ENCODE measurements around the gene USP54.

USP54 gene

DNA sequence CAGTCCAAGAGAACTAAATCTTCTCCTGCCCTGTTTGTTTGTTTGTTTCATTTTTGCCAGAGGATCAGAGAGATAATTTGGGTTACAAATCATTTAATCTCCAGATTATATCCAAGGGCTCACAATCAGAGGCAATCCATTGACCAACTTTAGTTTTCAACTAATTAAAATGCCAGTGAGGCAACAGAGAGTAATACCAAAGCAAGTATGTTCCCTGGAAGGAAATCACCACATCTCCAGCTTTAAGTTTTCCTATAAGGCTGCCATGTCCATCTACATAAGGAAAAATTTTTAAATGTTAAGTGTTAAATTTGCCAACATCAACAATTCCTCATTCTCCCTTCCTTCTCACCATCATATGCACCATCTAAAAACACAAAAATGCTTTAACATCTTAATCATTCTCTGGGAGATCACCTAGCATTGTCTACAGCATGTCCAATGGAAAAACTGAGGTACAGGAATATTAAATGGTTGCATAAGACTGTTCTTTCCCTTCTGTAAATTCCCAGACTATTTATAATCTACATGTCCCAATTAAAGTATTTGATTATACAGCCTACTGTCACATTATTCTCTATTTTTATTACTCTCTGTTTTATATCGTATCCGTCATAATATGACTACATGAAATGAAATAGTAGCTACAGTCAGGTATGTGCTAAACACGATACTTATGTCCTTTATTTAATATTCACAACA is 14.1 kb downstream of the USP54 start:
- no peak for TF ChIP-seq POLR2AphosphoS5 (IDR thresholded peaks at IDR 0.05; ENCODE audit: low read depth, low read length)

DNA sequence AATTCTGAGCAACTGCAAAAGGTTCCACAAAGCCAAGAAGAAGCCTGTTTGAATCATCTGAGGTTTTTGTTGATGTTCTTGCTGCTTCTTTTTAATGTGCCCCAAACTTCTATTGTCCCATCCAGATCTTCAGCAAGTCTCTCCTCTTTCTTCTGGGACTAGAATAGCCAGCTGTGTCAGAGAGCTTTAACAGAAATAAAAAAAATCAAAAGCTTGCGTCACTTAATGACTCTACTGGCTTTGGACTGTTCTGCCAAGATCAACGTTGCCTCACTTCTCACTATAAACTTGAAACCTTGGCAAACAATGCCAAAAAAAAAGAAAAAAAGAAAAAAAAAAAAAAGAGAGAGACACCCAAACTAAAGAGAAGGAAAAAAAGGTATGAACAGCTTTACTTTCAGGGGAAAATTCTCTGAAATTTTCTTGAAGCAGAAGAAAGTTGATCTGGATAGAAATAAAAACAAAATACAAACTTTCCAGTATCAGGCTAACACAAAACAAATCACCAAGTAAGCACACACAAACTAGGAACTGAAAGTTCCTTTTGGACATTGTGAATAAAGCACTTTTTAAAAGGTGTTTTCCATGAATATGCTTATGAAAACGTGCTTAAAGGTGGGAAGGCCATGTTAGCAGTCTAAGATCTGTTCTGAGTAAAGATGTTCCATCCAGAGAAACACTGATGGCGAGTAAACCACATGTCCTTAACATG is 14.8 kb downstream of the USP54 start:
- TF ChIP-seq, protein P1, sequence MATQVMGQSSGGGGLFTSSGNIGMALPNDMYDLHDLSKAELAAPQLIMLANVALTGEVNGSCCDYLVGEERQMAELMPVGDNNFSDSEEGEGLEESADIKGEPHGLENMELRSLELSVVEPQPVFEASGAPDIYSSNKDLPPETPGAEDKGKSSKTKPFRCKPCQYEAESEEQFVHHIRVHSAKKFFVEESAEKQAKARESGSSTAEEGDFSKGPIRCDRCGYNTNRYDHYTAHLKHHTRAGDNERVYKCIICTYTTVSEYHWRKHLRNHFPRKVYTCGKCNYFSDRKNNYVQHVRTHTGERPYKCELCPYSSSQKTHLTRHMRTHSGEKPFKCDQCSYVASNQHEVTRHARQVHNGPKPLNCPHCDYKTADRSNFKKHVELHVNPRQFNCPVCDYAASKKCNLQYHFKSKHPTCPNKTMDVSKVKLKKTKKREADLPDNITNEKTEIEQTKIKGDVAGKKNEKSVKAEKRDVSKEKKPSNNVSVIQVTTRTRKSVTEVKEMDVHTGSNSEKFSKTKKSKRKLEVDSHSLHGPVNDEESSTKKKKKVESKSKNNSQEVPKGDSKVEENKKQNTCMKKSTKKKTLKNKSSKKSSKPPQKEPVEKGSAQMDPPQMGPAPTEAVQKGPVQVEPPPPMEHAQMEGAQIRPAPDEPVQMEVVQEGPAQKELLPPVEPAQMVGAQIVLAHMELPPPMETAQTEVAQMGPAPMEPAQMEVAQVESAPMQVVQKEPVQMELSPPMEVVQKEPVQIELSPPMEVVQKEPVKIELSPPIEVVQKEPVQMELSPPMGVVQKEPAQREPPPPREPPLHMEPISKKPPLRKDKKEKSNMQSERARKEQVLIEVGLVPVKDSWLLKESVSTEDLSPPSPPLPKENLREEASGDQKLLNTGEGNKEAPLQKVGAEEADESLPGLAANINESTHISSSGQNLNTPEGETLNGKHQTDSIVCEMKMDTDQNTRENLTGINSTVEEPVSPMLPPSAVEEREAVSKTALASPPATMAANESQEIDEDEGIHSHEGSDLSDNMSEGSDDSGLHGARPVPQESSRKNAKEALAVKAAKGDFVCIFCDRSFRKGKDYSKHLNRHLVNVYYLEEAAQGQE (IDR thresholded peaks at IDR 0.05; ENCODE audit: insufficient read depth in 1 of 2, low read depth in 2 of 2, low read length in 2 of 2): no peak
- no peak for TF ChIP-seq SIN3A (IDR thresholded peaks at IDR 0.05; ENCODE audit: borderline replicate concordance, insufficient read depth, low read length)
- TF ChIP-seq TAF1 (IDR thresholded peaks at IDR 0.05; ENCODE audit: borderline replicate concordance, insufficient read depth, low read length): no peak
- TF ChIP-seq POLR2AphosphoS5 (IDR thresholded peaks at IDR 0.05; ENCODE audit: low read depth, low read length): no peak
- TF ChIP-seq FOXP2 (optimal IDR thresholded peaks at IDR 0.05; ENCODE audit: borderline replicate concordance, extremely low read depth, extremely low read length, insufficient read depth): no peak

DNA sequence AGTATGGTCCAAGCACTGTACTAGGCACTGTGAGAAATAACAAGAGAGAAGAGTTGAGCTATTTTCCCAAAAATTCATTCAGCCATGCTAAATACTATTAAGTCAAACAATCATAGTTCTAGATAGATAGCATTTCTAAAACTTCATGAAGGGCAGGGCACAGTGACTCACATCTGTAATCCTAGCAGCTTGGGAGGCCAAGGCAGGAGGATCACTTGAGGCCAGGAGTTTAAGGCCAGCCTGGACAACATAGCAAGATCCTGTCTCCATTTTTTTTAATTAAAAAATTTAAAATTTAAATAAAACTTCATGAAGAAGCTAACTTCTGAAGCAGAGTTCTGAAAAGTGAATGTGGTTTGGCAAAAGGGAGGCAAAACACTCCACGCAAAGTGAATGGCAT is 29.9 kb downstream of the USP54 start:
- TF ChIP-seq, protein P1 (IDR thresholded peaks at IDR 0.05; ENCODE audit: insufficient read depth in 1 of 2, low read depth in 2 of 2, low read length in 2 of 2): no peak
- TF ChIP-seq SIN3A (IDR thresholded peaks at IDR 0.05; ENCODE audit: borderline replicate concordance, insufficient read depth, low read length) (no peak), POLR2AphosphoS5 (IDR thresholded peaks at IDR 0.05; ENCODE audit: low read depth, low read length) (no peak), TAF1 (IDR thresholded peaks at IDR 0.05; ENCODE audit: borderline replicate concordance, insufficient read depth, low read length) (no peak), FOXP2 (optimal IDR thresholded peaks at IDR 0.05; ENCODE audit: borderline replicate concordance, extremely low read depth, extremely low read length, insufficient read depth) (no peak)

DNA sequence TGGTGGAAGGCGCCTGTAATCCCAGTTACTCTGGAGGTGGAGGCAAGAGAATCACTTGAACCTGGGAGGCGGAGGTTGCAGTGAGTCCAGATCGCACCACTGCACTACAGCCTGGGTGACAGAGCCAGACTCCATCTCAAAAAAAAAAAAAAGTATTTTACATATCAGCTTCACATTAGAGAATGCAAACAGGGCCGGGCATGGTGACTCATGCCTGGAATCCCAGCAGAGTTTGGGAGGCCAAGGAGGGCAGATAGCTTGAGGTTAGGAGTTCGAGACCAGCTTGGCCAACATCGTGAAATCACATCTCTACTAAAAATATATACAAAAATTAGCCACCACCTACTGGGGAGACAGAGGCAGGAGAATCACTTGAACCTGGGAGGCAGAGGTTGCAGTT is 31.6 kb downstream of the USP54 start:
- TF ChIP-seq POLR2AphosphoS5 (IDR thresholded peaks at IDR 0.05; ENCODE audit: low read depth, low read length) (no peak), FOXP2 (optimal IDR thresholded peaks at IDR 0.05; ENCODE audit: borderline replicate concordance, extremely low read depth, extremely low read length, insufficient read depth) (no peak), TAF1 (IDR thresholded peaks at IDR 0.05; ENCODE audit: borderline replicate concordance, insufficient read depth, low read length) (no peak), SIN3A (IDR thresholded peaks at IDR 0.05; ENCODE audit: borderline replicate concordance, insufficient read depth, low read length) (no peak)
- TF ChIP-seq, protein P1 (IDR thresholded peaks at IDR 0.05; ENCODE audit: insufficient read depth in 1 of 2, low read depth in 2 of 2, low read length in 2 of 2): no peak

DNA sequence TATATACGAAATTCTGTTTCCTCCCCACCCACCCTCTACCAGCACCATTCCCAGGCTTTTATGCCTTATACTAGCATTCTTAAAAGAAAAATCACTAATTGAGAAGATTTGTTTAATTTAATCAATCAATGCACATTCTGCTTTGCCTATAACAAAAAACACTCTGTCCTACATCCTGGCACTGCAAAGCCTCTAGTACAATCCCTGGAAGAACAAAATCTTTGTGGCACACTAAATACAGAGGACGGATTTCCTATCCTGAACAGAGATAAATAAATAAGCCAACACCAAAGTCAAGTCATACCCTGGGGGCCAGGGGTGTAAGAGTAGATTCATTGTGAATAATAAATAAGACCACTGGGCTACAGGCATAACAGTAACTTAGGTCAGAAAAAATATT is 34.3 kb downstream of the USP54 start:
- no peak for TF ChIP-seq POLR2AphosphoS5 (IDR thresholded peaks at IDR 0.05; ENCODE audit: low read depth, low read length)
- no peak for TF ChIP-seq FOXP2 (optimal IDR thresholded peaks at IDR 0.05; ENCODE audit: borderline replicate concordance, extremely low read depth, extremely low read length, insufficient read depth)

DNA sequence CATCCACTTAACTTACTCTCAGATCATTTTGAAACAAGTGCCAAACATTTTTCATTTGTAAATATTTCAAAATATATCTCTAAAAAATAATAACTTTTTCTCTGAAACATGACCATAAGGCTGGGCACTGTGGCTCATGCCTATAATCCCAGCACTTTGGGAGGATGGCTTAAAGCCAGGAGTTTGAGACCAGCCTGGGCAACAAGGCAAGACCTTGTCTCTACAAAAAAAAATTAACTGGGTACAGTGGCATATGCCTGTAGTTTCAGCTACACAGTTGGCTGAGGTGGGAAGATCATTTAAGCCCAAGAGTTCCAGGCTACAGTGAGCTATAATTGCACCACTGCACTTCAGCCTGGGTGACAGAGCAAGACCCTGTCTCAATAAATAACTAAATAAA is 36.4 kb downstream of the USP54 start:
- TF ChIP-seq POLR2AphosphoS5 (IDR thresholded peaks at IDR 0.05; ENCODE audit: low read depth, low read length) (no peak), FOXP2 (optimal IDR thresholded peaks at IDR 0.05; ENCODE audit: borderline replicate concordance, extremely low read depth, extremely low read length, insufficient read depth) (no peak), TAF1 (IDR thresholded peaks at IDR 0.05; ENCODE audit: borderline replicate concordance, insufficient read depth, low read length) (no peak), SIN3A (IDR thresholded peaks at IDR 0.05; ENCODE audit: borderline replicate concordance, insufficient read depth, low read length) (no peak)
- TF ChIP-seq, protein P1 (IDR thresholded peaks at IDR 0.05; ENCODE audit: insufficient read depth in 1 of 2, low read depth in 2 of 2, low read length in 2 of 2): no peak

Measured in PFSK-1 (cell line).